Peyer's patch (tissue), 4 donors: Measurements from ENCODE around the gene SORCS1.

ENCODE experiments used
- POLR2A ChIP-seq, 2 donors: fragments of 450-650 bp; IDR thresholded peaks; one replicate each; pipeline ENCODE4 v1.5.1; 2017; ENCODE audit warnings: antibody characterized with exemption in 2 of 2, mild to moderate bottlenecking in 2 of 2, moderate library complexity in 2 of 2
- TF ChIP-seq, protein P1 (sequence below), 6 experiments: fragments of 450-650 bp in 4 of 6; fragments of 200-600 bp in 2 of 6; sonication (generic) in 1 of 6; IDR thresholded peaks; one replicate each; pipeline ENCODE4 v1.5.1; 2017 to 2019; ENCODE audit warnings: antibody characterized with exemption in 6 of 6, mild to moderate bottlenecking in 3 of 6, moderate library complexity in 1 of 6

DNA sequence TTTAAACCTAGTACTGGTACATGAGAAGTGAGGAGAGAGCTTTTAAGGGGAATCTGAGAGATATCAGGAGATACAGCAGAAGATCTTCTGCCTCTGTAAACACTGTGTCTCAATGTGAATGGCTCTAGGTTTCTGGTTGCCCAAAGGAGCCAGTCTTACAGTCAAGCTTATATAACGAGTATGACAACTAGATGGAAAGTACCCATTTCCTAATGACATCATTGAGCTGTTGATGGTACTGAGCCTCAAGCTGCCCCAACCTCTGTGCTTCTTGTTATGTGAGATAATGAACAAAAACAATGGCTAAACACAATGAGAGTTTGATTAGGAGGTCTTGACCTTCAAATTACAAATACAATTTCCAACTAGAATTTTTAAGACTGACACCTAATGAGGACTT lies 451.5 kb downstream of the SORCS1 start:
- TF ChIP-seq POLR2A (IDR thresholded peaks at IDR 0.05), result no peak
- TF ChIP-seq, protein P1, sequence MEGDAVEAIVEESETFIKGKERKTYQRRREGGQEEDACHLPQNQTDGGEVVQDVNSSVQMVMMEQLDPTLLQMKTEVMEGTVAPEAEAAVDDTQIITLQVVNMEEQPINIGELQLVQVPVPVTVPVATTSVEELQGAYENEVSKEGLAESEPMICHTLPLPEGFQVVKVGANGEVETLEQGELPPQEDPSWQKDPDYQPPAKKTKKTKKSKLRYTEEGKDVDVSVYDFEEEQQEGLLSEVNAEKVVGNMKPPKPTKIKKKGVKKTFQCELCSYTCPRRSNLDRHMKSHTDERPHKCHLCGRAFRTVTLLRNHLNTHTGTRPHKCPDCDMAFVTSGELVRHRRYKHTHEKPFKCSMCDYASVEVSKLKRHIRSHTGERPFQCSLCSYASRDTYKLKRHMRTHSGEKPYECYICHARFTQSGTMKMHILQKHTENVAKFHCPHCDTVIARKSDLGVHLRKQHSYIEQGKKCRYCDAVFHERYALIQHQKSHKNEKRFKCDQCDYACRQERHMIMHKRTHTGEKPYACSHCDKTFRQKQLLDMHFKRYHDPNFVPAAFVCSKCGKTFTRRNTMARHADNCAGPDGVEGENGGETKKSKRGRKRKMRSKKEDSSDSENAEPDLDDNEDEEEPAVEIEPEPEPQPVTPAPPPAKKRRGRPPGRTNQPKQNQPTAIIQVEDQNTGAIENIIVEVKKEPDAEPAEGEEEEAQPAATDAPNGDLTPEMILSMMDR (IDR thresholded peaks at IDR 0.05), result no peak
